NOMO-1 (cell line): ENCODE measurements around the gene CACNG8.

Experiments used
- DNase-seq, 2 experiments: peaks; one replicate each; lab custom pipeline; 2025; ENCODE audit not compliant: unreplicated experiment in 2 of 2; lab: John Stamatoyannopoulos, UW

Gene CACNG8

GRCh38 chr19:53961523-53962356, 997 bp upstream of the CACNG8 start:
- no peak for DNase-seq

- no peak for DNase-seq
Measured at GRCh38 chr19:53965091-53965490, 2.4 kb downstream of the CACNG8 start.

GRCh38 chr19:53966931-53967330, 4.2 kb downstream of the CACNG8 start:
- no peak for DNase-seq

GRCh38 chr19:53969366-53969765, 6.6 kb downstream of the CACNG8 start:
- no peak for DNase-seq

GRCh38 chr19:53971673-53972072, 8.9 kb downstream of the CACNG8 start:
- DNase-seq = peak; percentile 59 to 71

GRCh38 chr19:53977429-53977990, 14.8 kb downstream of the CACNG8 start:
- DNase-seq = peak; percentile 34 to 63

GRCh38 chr19:53977991-53978731, 15.4 kb downstream of the CACNG8 start:
- no peak for DNase-seq

GRCh38 chr19:53978975-53979801, 16.5 kb downstream of the CACNG8 start:
- DNase-seq = no peak

- no peak for DNase-seq
Measured at GRCh38 chr19:53980539-53981375, 18.0 kb downstream of the CACNG8 start.

- DNase-seq = no peak
Measured at GRCh38 chr19:53981376-53981951, 18.7 kb downstream of the CACNG8 start.

GRCh38 chr19:53982001-53982451, 19.3 kb downstream of the CACNG8 start:
- no peak for DNase-seq

GRCh38 chr19:53982611-53983010, 19.9 kb downstream of the CACNG8 start:
- DNase-seq = peak in 1 of 2 experiments; percentile 37

GRCh38 chr19:53983457-53984289, 20.9 kb downstream of the CACNG8 start:
- no peak for DNase-seq

GRCh38 chr19:53985863-53986262, 23.1 kb downstream of the CACNG8 start:
- no peak for DNase-seq

- DNase-seq = no peak
Measured at GRCh38 chr19:53988981-53989380, 26.2 kb downstream of the CACNG8 start.

GRCh38 chr19:53989600-53990533, 27.1 kb downstream of the CACNG8 start:
- no peak for DNase-seq
